Thyroid gland (tissue), 4 donors: ENCODE data around the gene CTIF.

ENCODE experiments used
- POLR2A ChIP-seq, 2 donors: fragments of 450-650 bp; IDR thresholded peaks; one replicate each; pipeline ENCODE4 v1.6.1; 2017; ENCODE audit warnings: antibody characterized with exemption in 2 of 2, mild to moderate bottlenecking in 2 of 2, moderate library complexity in 1 of 2
- TF ChIP-seq, protein P1 (sequence below), 6 experiments: fragments of 200-600 bp in 3 of 6; fragments of 450-650 bp in 3 of 6; sonication (generic) in 3 of 6; IDR thresholded peaks; one replicate each; pipeline ENCODE4 v1.5.1; 2016 to 2019; ENCODE audit warnings: antibody characterized with exemption in 6 of 6, mild to moderate bottlenecking in 2 of 6, inconsistent platforms in 1 of 6, moderate library complexity in 1 of 6

- TF ChIP-seq, protein P1, sequence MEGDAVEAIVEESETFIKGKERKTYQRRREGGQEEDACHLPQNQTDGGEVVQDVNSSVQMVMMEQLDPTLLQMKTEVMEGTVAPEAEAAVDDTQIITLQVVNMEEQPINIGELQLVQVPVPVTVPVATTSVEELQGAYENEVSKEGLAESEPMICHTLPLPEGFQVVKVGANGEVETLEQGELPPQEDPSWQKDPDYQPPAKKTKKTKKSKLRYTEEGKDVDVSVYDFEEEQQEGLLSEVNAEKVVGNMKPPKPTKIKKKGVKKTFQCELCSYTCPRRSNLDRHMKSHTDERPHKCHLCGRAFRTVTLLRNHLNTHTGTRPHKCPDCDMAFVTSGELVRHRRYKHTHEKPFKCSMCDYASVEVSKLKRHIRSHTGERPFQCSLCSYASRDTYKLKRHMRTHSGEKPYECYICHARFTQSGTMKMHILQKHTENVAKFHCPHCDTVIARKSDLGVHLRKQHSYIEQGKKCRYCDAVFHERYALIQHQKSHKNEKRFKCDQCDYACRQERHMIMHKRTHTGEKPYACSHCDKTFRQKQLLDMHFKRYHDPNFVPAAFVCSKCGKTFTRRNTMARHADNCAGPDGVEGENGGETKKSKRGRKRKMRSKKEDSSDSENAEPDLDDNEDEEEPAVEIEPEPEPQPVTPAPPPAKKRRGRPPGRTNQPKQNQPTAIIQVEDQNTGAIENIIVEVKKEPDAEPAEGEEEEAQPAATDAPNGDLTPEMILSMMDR (IDR thresholded peaks at IDR 0.05) = no peak
- no peak for TF ChIP-seq POLR2A (IDR thresholded peaks at IDR 0.05)
Observed at GRCh38 chr18:48816554-48816953, 277.7 kb downstream of the CTIF start.
